ENCODE measurements around the gene THADA.

Gene THADA

GRCh38 chr2:43622931-43623451 is 27.2 kb upstream of the THADA start:
- H3K36me3 ChIP-seq (ENCODE audit: control insufficient read depth, insufficient read depth, low read length) = no peaks in the 10 kb centered on the region
- H3K4me3 ChIP-seq (ENCODE audit: extremely low read depth, insufficient read depth, low read length, poor library complexity, severe bottlenecking) = no peak overlapping the region
- H3K27ac ChIP-seq (ENCODE audit: low read depth, low read length, severe bottlenecking) = no peak overlapping the region
- no peaks in the 10 kb centered on the region for H3K4me1 ChIP-seq (ENCODE audit: control insufficient read depth, insufficient read depth, low read length, poor library complexity, severe bottlenecking)
- WGBS, 2 experiments (ENCODE audit: insufficient coverage in 2 of 2) = 75 to 95% methylated on average over 4 to 5 of the region's 6 CpGs
- no peaks in the 10 kb centered on the region for H3K9me3 ChIP-seq (ENCODE audit: control insufficient read depth, low read length)

- H3K36me3 ChIP-seq (ENCODE audit: control insufficient read depth, insufficient read depth, low read length) = no peaks in the 10 kb centered on the region
- H3K27ac ChIP-seq (ENCODE audit: low read depth, low read length, severe bottlenecking) = no peak overlapping the region
- H3K4me3 ChIP-seq (ENCODE audit: extremely low read depth, insufficient read depth, low read length, poor library complexity, severe bottlenecking) = no peak overlapping the region
- H3K9me3 ChIP-seq (ENCODE audit: control insufficient read depth, low read length) = no peaks in the 10 kb centered on the region
- H3K4me1 ChIP-seq (ENCODE audit: control insufficient read depth, insufficient read depth, low read length, poor library complexity, severe bottlenecking) = no peaks in the 10 kb centered on the region
- 93 to 98% methylated on average over 10 of the region's 10 CpGs for WGBS, 2 experiments (ENCODE audit: insufficient coverage in 2 of 2)
These were observed 23.7 kb upstream of the THADA start for GRCh38 chr2:43619511-43619910.

DNA sequence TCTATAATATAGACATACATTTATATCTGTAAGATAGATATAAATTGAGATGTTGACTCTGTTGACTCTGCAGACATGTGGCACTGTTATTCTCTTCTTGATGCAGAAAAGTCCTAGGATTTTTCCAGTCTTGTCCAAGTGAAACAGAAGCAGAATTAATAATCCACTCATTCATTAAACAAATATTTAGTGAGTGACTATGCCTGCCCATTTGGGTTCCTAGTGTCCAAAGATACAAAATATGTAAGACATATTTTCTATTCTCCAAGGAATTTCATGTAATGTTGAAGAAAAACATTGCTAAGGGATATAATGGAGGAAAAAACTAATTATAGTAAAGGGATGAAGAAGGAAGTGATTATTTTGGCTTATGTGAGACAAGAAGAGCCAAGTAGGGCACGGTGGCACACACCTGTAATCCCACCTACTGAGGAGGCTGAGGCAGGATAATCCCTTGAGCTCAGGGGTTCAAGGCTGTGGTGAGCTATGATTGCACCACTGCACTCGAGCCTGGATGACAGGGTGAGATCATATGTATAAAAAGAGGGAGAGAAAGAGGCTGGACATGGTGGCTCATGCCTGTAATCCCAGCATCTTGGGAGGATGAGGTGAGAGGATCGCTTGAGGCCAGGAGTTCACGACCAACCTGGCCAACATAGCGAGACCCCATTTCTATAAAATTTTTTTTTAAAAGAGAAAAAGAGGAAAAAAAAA is 21.3 kb upstream of the THADA start:
- no peaks in the 10 kb centered on the region for H3K36me3 ChIP-seq (ENCODE audit: control insufficient read depth, insufficient read depth, low read length)
- no peaks in the 10 kb centered on the region for H3K4me1 ChIP-seq (ENCODE audit: control insufficient read depth, insufficient read depth, low read length, poor library complexity, severe bottlenecking)
- no peaks in the 10 kb centered on the region for H3K9me3 ChIP-seq (ENCODE audit: control insufficient read depth, low read length)
- 79 to 100% methylated on average over 1 to 2 of the region's 5 CpGs for WGBS, 2 experiments (ENCODE audit: insufficient coverage in 2 of 2)
- H3K27ac ChIP-seq (ENCODE audit: low read depth, low read length, severe bottlenecking) = no peak overlapping the region
- H3K4me3 ChIP-seq (ENCODE audit: extremely low read depth, insufficient read depth, low read length, poor library complexity, severe bottlenecking) = no peak overlapping the region

GRCh38 chr2:43612944-43613343 is 17.1 kb upstream of the THADA start:
- H3K4me1 ChIP-seq (ENCODE audit: control insufficient read depth, insufficient read depth, low read length, poor library complexity, severe bottlenecking) = no peaks in the 10 kb centered on the region
- H3K4me3 ChIP-seq (ENCODE audit: extremely low read depth, insufficient read depth, low read length, poor library complexity, severe bottlenecking) = no peak overlapping the region
- WGBS, 2 experiments (ENCODE audit: insufficient coverage in 2 of 2) = 83 to 96% methylated on average over 5 of the region's 7 CpGs
- H3K36me3 ChIP-seq (ENCODE audit: control insufficient read depth, insufficient read depth, low read length) = no peaks in the 10 kb centered on the region
- H3K27ac ChIP-seq (ENCODE audit: low read depth, low read length, severe bottlenecking) = no peak overlapping the region
- H3K9me3 ChIP-seq (ENCODE audit: control insufficient read depth, low read length) = no peaks in the 10 kb centered on the region

DNA sequence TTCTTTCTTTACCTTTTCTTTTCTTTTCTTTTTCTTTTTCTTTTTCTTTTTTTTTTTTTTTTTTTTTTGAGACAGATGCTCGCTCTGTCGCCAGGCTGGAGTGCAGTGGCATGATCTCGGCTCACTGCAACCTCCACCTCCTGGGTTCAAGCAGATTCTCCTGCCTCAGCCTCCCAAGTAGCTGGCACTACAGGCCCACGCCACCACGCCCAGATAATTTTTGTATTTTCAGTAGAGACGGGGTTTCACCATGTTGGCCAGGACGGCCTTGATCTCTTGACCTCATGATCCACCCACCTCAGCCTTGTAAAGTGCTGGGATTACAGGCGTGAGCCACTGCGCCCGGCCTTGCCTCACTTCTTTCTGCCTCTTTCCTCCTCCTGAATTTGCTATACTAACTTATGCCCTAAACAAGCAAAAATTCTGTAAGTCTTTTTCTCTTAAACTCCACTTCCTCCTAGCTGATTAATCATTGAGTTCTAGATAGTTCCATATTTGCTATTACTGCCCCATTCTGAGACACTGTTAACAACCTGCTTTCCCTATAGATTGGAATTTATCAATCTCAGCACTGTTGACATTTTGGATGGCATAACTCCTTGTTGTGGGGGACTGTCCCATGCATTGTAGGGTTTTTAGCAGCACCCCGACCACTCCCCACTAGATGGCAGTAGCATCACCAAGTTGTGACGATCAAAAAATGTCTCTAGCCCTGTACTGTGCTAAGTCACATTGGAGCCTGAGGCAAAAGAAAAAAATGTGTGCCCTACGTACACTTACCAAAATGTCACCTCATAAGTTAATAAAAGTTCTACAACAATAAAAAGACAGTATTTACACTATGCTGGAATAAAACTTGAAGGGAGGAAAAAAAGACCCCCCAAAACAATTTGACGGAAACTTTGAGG is 16.4 kb upstream of the THADA start:
- 58 to 76% methylated on average over 10 of the region's 14 CpGs for WGBS, 2 experiments (ENCODE audit: insufficient coverage in 2 of 2)
- no peaks in the 10 kb centered on the region for H3K4me1 ChIP-seq (ENCODE audit: control insufficient read depth, insufficient read depth, low read length, poor library complexity, severe bottlenecking)
- H3K36me3 ChIP-seq (ENCODE audit: control insufficient read depth, insufficient read depth, low read length) = no peaks in the 10 kb centered on the region
- H3K27ac ChIP-seq (ENCODE audit: low read depth, low read length, severe bottlenecking) = no peak overlapping the region
- H3K4me3 ChIP-seq (ENCODE audit: extremely low read depth, insufficient read depth, low read length, poor library complexity, severe bottlenecking) = no peak overlapping the region
- no peaks in the 10 kb centered on the region for H3K9me3 ChIP-seq (ENCODE audit: control insufficient read depth, low read length)

- H3K36me3 ChIP-seq (ENCODE audit: control insufficient read depth, insufficient read depth, low read length) = no peaks in the 10 kb centered on the region
- 85 to 100% methylated on average over 3 to 4 of the region's 4 CpGs for WGBS, 2 experiments (ENCODE audit: insufficient coverage in 2 of 2)
- H3K9me3 ChIP-seq (ENCODE audit: control insufficient read depth, low read length) = no peaks in the 10 kb centered on the region
- H3K27ac ChIP-seq (ENCODE audit: low read depth, low read length, severe bottlenecking) = no peak overlapping the region
- no peaks in the 10 kb centered on the region for H3K4me1 ChIP-seq (ENCODE audit: control insufficient read depth, insufficient read depth, low read length, poor library complexity, severe bottlenecking)
- no peak overlapping the region for H3K4me3 ChIP-seq (ENCODE audit: extremely low read depth, insufficient read depth, low read length, poor library complexity, severe bottlenecking)
These were observed 14.5 kb upstream of the THADA start for GRCh38 chr2:43610361-43610760.

- H3K9me3 ChIP-seq (ENCODE audit: control insufficient read depth, low read length) = no peaks in the 10 kb centered on the region
- no peak overlapping the region for H3K27ac ChIP-seq (ENCODE audit: low read depth, low read length, severe bottlenecking)
- H3K4me1 ChIP-seq (ENCODE audit: control insufficient read depth, insufficient read depth, low read length, poor library complexity, severe bottlenecking) = no peaks in the 10 kb centered on the region
- 63 to 73% methylated on average over 2 of the region's 6 CpGs for WGBS, 2 experiments (ENCODE audit: insufficient coverage in 2 of 2)
- H3K36me3 ChIP-seq (ENCODE audit: control insufficient read depth, insufficient read depth, low read length) = no peaks in the 10 kb centered on the region
- no peak overlapping the region for H3K4me3 ChIP-seq (ENCODE audit: extremely low read depth, insufficient read depth, low read length, poor library complexity, severe bottlenecking)
These were observed 13.6 kb upstream of the THADA start for GRCh38 chr2:43609290-43609918.

- 94 to 100% methylated on average over 2 to 3 of the region's 5 CpGs for WGBS, 2 experiments (ENCODE audit: insufficient coverage in 2 of 2)
- Histone ChIP-seq H3K4me3 (ENCODE audit: extremely low read depth, insufficient read depth, low read length, poor library complexity, severe bottlenecking) (no peak overlapping the region), H3K27ac (ENCODE audit: low read depth, low read length, severe bottlenecking) (no peak overlapping the region), H3K9me3 (ENCODE audit: control insufficient read depth, low read length) (no peaks in the 10 kb centered on the region), H3K36me3 (ENCODE audit: control insufficient read depth, insufficient read depth, low read length) (no peaks in the 10 kb centered on the region), H3K4me1 (ENCODE audit: control insufficient read depth, insufficient read depth, low read length, poor library complexity, severe bottlenecking) (no peaks in the 10 kb centered on the region)
These were observed 10.0 kb upstream of the THADA start for GRCh38 chr2:43605851-43606250.

GRCh38 chr2:43605079-43605655 is 9.3 kb upstream of the THADA start:
- no CpG with 5 or more reads among the region's 2 CpGs for WGBS, 2 experiments (ENCODE audit: insufficient coverage in 2 of 2)
- Histone ChIP-seq H3K4me3 (ENCODE audit: extremely low read depth, insufficient read depth, low read length, poor library complexity, severe bottlenecking) (no peak overlapping the region), H3K9me3 (ENCODE audit: control insufficient read depth, low read length) (no peaks in the 10 kb centered on the region), H3K27ac (ENCODE audit: low read depth, low read length, severe bottlenecking) (no peak overlapping the region), H3K36me3 (ENCODE audit: control insufficient read depth, insufficient read depth, low read length) (no peaks in the 10 kb centered on the region), H3K4me1 (ENCODE audit: control insufficient read depth, insufficient read depth, low read length, poor library complexity, severe bottlenecking) (no peaks in the 10 kb centered on the region)

GRCh38 chr2:43604674-43605073 is 8.8 kb upstream of the THADA start:
- Histone ChIP-seq H3K9me3 (ENCODE audit: control insufficient read depth, low read length) (no peaks in the 10 kb centered on the region), H3K4me1 (ENCODE audit: control insufficient read depth, insufficient read depth, low read length, poor library complexity, severe bottlenecking) (no peaks in the 10 kb centered on the region), H3K27ac (ENCODE audit: low read depth, low read length, severe bottlenecking) (no peak overlapping the region), H3K4me3 (ENCODE audit: extremely low read depth, insufficient read depth, low read length, poor library complexity, severe bottlenecking) (no peak overlapping the region), H3K36me3 (ENCODE audit: control insufficient read depth, insufficient read depth, low read length) (no peaks in the 10 kb centered on the region)
- 71 to 80% methylated on average over 1 of the region's 4 CpGs for WGBS, 2 experiments (ENCODE audit: insufficient coverage in 2 of 2)
